AG04450 (cell line): ENCODE data around the gene DND1. TPM values are rescaled to one million over a fixed set of nuclear protein-coding genes. Genes with fewer than 3 reads are reported as not detected.

Source experiments
- CTCF ChIA-PET: fragments of 300-600, 350-600 bp; formaldehyde crosslinking; extraction: SDS; loops from one replicate; lab custom pipeline; 2022; ENCODE audit warnings: antibody characterized with exemption, inconsistent platforms; lab: Charles Lee
- POLR2A ChIA-PET: fragments of 350-600 bp; formaldehyde crosslinking; extraction: SDS; loops from one replicate; lab custom pipeline; 2021; ENCODE audit warnings: antibody characterized with exemption, inconsistent platforms; lab: Yijun Ruan, JAX
- DNase-seq: peaks from one replicate; pipeline ENCODE4 v3.0.0-alpha.2; 2011; ENCODE audit warnings: low read depth, low spot score
- H3K27ac ChIP-seq: one replicate; pipeline ENCODE4 v1.5.1; 2012; ENCODE audit warnings: low read depth, low read length, control low read depth
- H3K27me3 ChIP-seq: one replicate; pipeline ENCODE4 v1.6.0; 2012; ENCODE audit warnings: low read length; ENCODE audit not compliant: control insufficient read depth, insufficient read depth
- H3K4me3 ChIP-seq: 2 replicates; pipeline ENCODE4 v1.5.1; 2011; ENCODE audit warnings: mild to moderate bottlenecking, low read depth, low read length, control low read depth
- H3K9me3 ChIP-seq: 2 replicates; pipeline ENCODE4 v1.5.1; 2012; ENCODE audit warnings: low read length; ENCODE audit not compliant: control insufficient read depth, insufficient read depth
- polyA plus RNA-seq: library from polyadenylated mRNA; depleted of rRNA; stranded (reverse); fragments of >200 nt; gene quantifications from 2 replicates; pipeline ENCODE4 v1.2.3, GENCODE V29; 2011
- TF ChIP-seq, protein P1 (sequence below): IDR thresholded peaks from 2 replicates; pipeline ENCODE4 v1.5.1; 2011; ENCODE audit warnings: low read depth, low read length, control low read depth, inconsistent platforms

DND1 gene
- polyA plus RNA-seq, 1 experiment, result 0.14 TPM

DNA sequence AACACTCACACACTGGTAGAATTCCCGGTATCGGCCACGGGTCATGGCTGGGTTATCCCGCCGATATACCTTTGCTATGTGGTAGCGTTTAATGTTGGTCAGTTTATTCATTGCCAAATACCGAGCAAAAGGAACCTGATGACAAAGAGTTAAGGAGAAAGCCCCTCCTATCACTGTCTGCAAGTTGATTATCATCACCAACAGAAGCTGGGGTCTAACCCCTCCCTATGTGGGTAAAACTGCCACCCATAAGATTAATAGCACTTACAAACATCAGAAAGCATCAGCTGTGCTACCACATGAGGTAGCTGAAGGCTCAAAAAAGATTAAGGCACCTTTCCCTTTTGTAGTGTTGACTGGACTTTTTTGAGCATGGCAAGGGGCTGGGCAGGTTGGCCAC is 5.6 kb upstream of the DND1 start:
- DNase-seq, result no peak
- Histone ChIP-seq H3K27me3 (no peaks in the 10 kb centered on the region), H3K4me3 (no peak overlapping the region), H3K27ac (no peak overlapping the region), H3K9me3 (no peaks in the 10 kb centered on the region)
- POLR2A ChIA-PET, result interaction anchor here (1.2 kb wide), 1 partner anchor 12 kb away, joined by 5 read pairs; the partner anchor contains the start of genes HARS1 and HARS2
- TF ChIP-seq, protein P1, sequence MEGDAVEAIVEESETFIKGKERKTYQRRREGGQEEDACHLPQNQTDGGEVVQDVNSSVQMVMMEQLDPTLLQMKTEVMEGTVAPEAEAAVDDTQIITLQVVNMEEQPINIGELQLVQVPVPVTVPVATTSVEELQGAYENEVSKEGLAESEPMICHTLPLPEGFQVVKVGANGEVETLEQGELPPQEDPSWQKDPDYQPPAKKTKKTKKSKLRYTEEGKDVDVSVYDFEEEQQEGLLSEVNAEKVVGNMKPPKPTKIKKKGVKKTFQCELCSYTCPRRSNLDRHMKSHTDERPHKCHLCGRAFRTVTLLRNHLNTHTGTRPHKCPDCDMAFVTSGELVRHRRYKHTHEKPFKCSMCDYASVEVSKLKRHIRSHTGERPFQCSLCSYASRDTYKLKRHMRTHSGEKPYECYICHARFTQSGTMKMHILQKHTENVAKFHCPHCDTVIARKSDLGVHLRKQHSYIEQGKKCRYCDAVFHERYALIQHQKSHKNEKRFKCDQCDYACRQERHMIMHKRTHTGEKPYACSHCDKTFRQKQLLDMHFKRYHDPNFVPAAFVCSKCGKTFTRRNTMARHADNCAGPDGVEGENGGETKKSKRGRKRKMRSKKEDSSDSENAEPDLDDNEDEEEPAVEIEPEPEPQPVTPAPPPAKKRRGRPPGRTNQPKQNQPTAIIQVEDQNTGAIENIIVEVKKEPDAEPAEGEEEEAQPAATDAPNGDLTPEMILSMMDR, result no peak
- CTCF ChIA-PET, result no interaction called here

DNA sequence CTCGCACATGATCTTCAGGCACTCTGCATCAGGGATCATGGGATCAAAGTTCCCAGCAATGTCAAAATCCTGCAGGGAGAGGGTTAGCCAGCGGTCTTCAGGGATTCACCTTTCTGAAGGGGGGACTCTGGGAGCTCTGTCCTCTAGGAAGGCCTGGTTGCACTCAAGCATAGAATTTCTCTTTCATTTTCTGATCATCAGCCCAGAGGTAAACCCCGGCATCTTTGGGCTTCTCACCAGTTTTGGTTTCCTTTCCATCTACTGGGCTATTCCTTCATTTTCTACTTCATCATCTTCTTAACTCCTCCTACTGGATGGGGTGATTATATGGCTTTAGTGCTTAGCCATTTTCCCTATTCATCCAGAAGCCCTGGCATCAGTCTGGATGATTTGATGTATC is 4.6 kb upstream of the DND1 start:
- Histone ChIP-seq H3K27me3 (no peaks in the 10 kb centered on the region), H3K4me3 (no peak overlapping the region), H3K9me3 (no peaks in the 10 kb centered on the region; the same call in 1 of the 2 replicates), H3K27ac (no peak overlapping the region)
- CTCF ChIA-PET, result no interaction called here
- POLR2A ChIA-PET, result no interaction called here
- TF ChIP-seq, protein P1, result no peak
- DNase-seq, result no peak

DNA sequence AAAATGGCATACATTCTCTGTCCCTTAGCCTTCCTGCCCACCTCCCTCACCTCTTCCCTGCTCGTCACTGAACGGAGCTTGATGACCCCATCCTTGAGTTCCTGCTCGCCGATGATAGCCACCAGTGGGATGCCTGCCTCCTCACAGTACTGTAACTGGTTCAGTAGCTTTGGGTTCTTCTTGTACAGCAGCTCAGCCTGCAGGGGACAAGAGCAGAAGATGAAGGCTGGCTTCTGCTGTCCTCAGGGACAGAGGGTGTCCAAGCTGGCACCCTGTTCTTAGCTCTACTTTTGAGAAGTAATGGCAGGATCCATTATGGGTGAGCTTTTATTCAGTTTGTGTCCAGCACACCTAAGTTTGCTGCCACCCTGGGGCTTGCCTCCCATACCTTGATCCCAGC is 1.3 kb upstream of the DND1 start:
- no peaks in the 10 kb centered on the region; the same call in 1 of the 2 replicates for H3K9me3 ChIP-seq
- CTCF ChIA-PET, result no interaction called here
- H3K4me3 ChIP-seq, result no peak overlapping the region
- no peak for DNase-seq
- H3K27me3 ChIP-seq, result no peaks in the 10 kb centered on the region
- TF ChIP-seq, protein P1, result no peak
- POLR2A ChIA-PET, result interaction anchor here (0.7 to 1.1 kb wide), 2 partner anchors 16 to 27 kb away, joined by 4 to 8 read pairs; partner anchors contain the start of gene IK
- no peak overlapping the region for H3K27ac ChIP-seq

DNA sequence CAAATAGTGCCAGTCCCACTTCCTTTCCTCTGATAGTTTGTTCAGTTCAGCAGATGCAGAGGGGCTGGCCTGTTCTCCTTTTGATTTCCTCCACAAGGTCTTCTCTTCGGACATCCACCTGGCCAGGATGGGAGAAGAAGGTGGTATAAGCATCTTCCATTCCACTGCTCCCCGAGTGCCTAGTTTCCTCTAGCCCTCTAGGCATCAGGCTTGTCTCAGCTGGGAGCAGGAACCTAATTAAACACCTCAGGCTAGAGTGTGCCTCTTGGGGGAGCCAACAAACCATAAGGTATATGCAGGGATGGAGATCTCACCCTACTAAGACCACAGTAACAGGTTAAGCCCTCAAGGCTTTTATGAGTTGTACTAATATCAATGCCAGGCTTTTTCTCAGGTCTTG is 835 bp upstream of the DND1 start:
- Histone ChIP-seq H3K4me3 (no peak overlapping the region), H3K27ac (no peak overlapping the region), H3K27me3 (no peaks in the 10 kb centered on the region), H3K9me3 (no peaks in the 10 kb centered on the region; the same call in 1 of the 2 replicates)
- CTCF ChIA-PET, result no interaction called here
- TF ChIP-seq, protein P1, result no peak
- POLR2A ChIA-PET, result interaction anchor here (1.1 kb wide), 1 partner anchor 16 kb away, joined by 4 read pairs; no protein-coding TSS in a partner anchor
- DNase-seq, result no peak

DNA sequence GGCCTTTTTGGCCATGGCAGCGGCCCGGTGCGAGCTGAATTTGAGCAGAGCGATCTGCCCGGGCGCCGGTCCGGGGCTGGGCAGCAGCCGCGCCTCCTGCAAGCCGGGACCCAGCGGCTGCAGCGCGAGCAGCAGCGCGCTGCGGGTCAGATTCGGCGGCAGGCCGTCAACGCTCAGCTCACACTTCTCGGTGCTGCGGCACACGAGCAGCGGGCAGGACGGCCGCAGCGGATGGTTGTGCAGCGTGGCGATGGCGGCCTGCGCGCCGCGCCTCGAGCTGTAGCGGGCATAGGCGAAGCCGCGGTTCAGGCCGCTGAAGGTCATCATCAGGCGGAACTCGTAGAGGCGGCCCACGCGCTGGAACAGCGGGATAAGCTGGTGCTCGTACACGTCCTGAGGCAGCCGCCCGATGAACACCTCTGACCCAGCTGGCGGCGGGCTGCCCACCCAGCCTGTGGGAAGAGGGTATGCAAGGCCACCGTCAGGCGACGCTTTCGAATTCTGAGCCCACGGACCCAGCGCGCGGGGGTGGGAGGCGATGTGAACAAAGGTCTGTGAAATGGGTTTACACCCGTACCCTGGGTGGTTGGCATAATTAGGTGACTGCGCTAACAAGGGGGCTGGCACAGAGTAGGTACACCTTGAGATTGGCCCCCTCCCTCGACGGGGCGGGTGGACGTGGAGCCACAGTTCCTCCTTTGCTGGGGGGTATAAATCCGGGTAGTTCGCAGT is 755 bp downstream of the DND1 start:
- CTCF ChIA-PET, result no interaction called here
- DNase-seq, result no peak
- POLR2A ChIA-PET, result interaction anchor here (0.6 kb wide), 1 partner anchor 12 kb away, joined by 4 read pairs; no protein-coding TSS in a partner anchor
- Histone ChIP-seq H3K27me3 (no peaks in the 10 kb centered on the region), H3K4me3 (no peak overlapping the region), H3K9me3 (no peaks in the 10 kb centered on the region; the same call in 1 of the 2 replicates), H3K27ac (no peak overlapping the region)
- TF ChIP-seq, protein P1, result no peak
